Measurements from ENCODE around the gene JAG1. TPM values are rescaled to one million over a fixed set of nuclear protein-coding genes. Genes with fewer than 3 reads are reported as not detected.

JAG1 gene
- total and polyA plus RNA-seq, 4 donors, result 11.9 to 70.3 (median 46.8) TPM

- no peak overlapping the region for H3K27ac ChIP-seq (ENCODE audit: low read depth in 1 of 2, low read length in 1 of 2)
- no peak for ATAC-seq (ENCODE audit: insufficient read depth, low FRiP score)
These were observed 34.8 kb upstream of the JAG1 start for GRCh38 chr20:10708351-10709185.

GRCh38 chr20:10707791-10708190 is 34.0 kb upstream of the JAG1 start:
- 86 to 93% methylated on average over 1 of the region's 1 CpG for WGBS, 2 donors
- ATAC-seq (ENCODE audit: insufficient read depth, low FRiP score) (no peak), DNase-seq (no peak)
- Histone ChIP-seq H3K27ac (ENCODE audit: low read depth in 1 of 2, low read length in 1 of 2) (no peak overlapping the region), H3K36me3 (ENCODE audit: control insufficient read depth in 4 of 4, insufficient read depth in 4 of 4, low read length in 4 of 4) (no peaks in the 10 kb centered on the region), H3K4me3 (no peak overlapping the region), H3K9ac (ENCODE audit: insufficient read depth in 1 of 2, low read length in 2 of 2) (no peak overlapping the region), H3K4me1 (ENCODE audit: control insufficient read depth in 5 of 5, insufficient read depth in 5 of 5, low read length in 5 of 5) (peaks cover 0 to 14% (median 5%) of the 10 kb centered on the region in 5 donors), H3K9me3 (ENCODE audit: control insufficient read depth in 4 of 4, insufficient read depth in 3 of 4, low read length in 3 of 4) (no peaks in the 10 kb centered on the region), H3K27me3 (ENCODE audit: control insufficient read depth in 3 of 3, insufficient read depth in 3 of 3, low read length in 2 of 3) (no peaks in the 10 kb centered on the region)
- TF ChIP-seq CTCF (IDR thresholded peaks at IDR 0.05; ENCODE audit: control extremely low read depth, extremely low read depth), result no peak

More at GRCh38 chr20:10708351-10709185, 34.8 kb upstream of the JAG1 start:
- Histone ChIP-seq H3K36me3 (ENCODE audit: control insufficient read depth in 4 of 4, insufficient read depth in 4 of 4, low read length in 4 of 4) (no peaks in the 10 kb centered on the region), H3K27me3 (ENCODE audit: control insufficient read depth in 3 of 3, insufficient read depth in 3 of 3, low read length in 2 of 3) (no peaks in the 10 kb centered on the region), H3K9ac (ENCODE audit: insufficient read depth in 1 of 2, low read length in 2 of 2) (no peak overlapping the region), H3K9me3 (ENCODE audit: control insufficient read depth in 4 of 4, insufficient read depth in 3 of 4, low read length in 3 of 4) (no peaks in the 10 kb centered on the region), H3K4me3 (no peak overlapping the region), H3K4me1 (ENCODE audit: control insufficient read depth in 5 of 5, insufficient read depth in 5 of 5, low read length in 5 of 5) (peaks cover 0 to 14% (median 5%) of the 10 kb centered on the region in 5 donors)
- DNase-seq, result peak in 1 of 3 donors; percentile 33
- no peak for TF ChIP-seq CTCF (IDR thresholded peaks at IDR 0.05; ENCODE audit: control extremely low read depth, extremely low read depth)
- 79 to 97% methylated on average over 7 of the region's 7 CpGs for WGBS, 2 donors

- WGBS, 2 donors, result 87 to 92% methylated on average over 4 of the region's 4 CpGs
- no peak for TF ChIP-seq CTCF (IDR thresholded peaks at IDR 0.05; ENCODE audit: control extremely low read depth, extremely low read depth)
- ATAC-seq (ENCODE audit: insufficient read depth, low FRiP score) (no peak), DNase-seq (no peak)
- Histone ChIP-seq H3K36me3 (ENCODE audit: control insufficient read depth in 4 of 4, insufficient read depth in 4 of 4, low read length in 4 of 4) (no peaks in the 10 kb centered on the region), H3K27me3 (ENCODE audit: control insufficient read depth in 3 of 3, insufficient read depth in 3 of 3, low read length in 2 of 3) (no peaks in the 10 kb centered on the region), H3K9me3 (ENCODE audit: control insufficient read depth in 4 of 4, insufficient read depth in 3 of 4, low read length in 3 of 4) (no peaks in the 10 kb centered on the region), H3K9ac (ENCODE audit: insufficient read depth in 1 of 2, low read length in 2 of 2) (no peak overlapping the region), H3K4me1 (ENCODE audit: control insufficient read depth in 5 of 5, insufficient read depth in 5 of 5, low read length in 5 of 5) (peaks cover 0 to 14% (median 5%) of the 10 kb centered on the region in 5 donors), H3K27ac (ENCODE audit: low read depth in 1 of 2, low read length in 1 of 2) (no peak overlapping the region), H3K4me3 (no peak overlapping the region)
These were observed 33.3 kb upstream of the JAG1 start for GRCh38 chr20:10707068-10707467.
